Activated CD4-positive, alpha-beta T cell treated with anti-CD3 and anti-CD28 coated beads, Interleukin-2, amount 10 ng/mL, durations not matched to agents 24 days and 14 days (primary cell): ENCODE results near the gene KATNB1. TPM values are rescaled to one million over a fixed set of nuclear protein-coding genes. Genes with fewer than 3 reads are reported as not detected.

Source experiments
- DNase-seq: peaks from one replicate; pipeline ENCODE4 v3.0.0; 2022
- H3K27ac Mint-ChIP-seq: one replicate; pipeline ENCODE4 v1.8.0; 2022; ENCODE audit warnings: mild to moderate bottlenecking, mixed read lengths
- H3K27me3 Mint-ChIP-seq: one replicate; pipeline ENCODE4 v1.8.0; 2022; ENCODE audit warnings: mixed read lengths
- H3K36me3 Mint-ChIP-seq: one replicate; pipeline ENCODE4 v1.8.0; 2022; ENCODE audit warnings: low read depth, mild to moderate bottlenecking, mixed read lengths
- H3K4me1 Mint-ChIP-seq: one replicate; pipeline ENCODE4 v1.8.0; 2021; ENCODE audit warnings: mixed read lengths
- H3K4me3 Mint-ChIP-seq: one replicate; pipeline ENCODE4 v1.8.0; 2022; ENCODE audit warnings: mild to moderate bottlenecking, moderate library complexity, mixed read lengths
- H3K9me3 Mint-ChIP-seq: one replicate; pipeline ENCODE4 v1.8.0; 2021; ENCODE audit warnings: mixed read lengths
- intact Hi-C: fragments of 100-400 bp; cut with micrococcal nuclease; formaldehyde crosslinking; loops from one replicate; pipeline ENCODE4 v1.15.1; 2023
- total RNA-seq: library from RNA; stranded (reverse); gene quantifications from 2 replicates; pipeline ENCODE4 v1.2.3, GENCODE V29; 2022

The KATNB1 gene
- total RNA-seq, 1 donor from 2014 or later = 45.0 TPM

- Mint-ChIP-seq H3K27ac (no peak overlapping the region), H3K36me3 (no peaks in the 10 kb centered on the region), H3K9me3 (no peaks in the 10 kb centered on the region), H3K27me3 (peaks cover 8% of the 10 kb centered on the region), H3K4me1 (peaks cover 13% of the 10 kb centered on the region), H3K4me3 (no peak overlapping the region)
- DNase-seq = no peak
- intact Hi-C loops = no loop called here
Observed at GRCh38 chr16:57695680-57696069, 39.9 kb upstream of the KATNB1 start.

GRCh38 chr16:57696240-57696639, 39.3 kb upstream of the KATNB1 start:
- Mint-ChIP-seq H3K4me3 (no peak overlapping the region), H3K27me3 (peaks cover 8% of the 10 kb centered on the region), H3K27ac (no peak overlapping the region), H3K36me3 (no peaks in the 10 kb centered on the region), H3K9me3 (no peaks in the 10 kb centered on the region), H3K4me1 (peaks cover 8% of the 10 kb centered on the region)
- intact Hi-C loops = no loop called here
- DNase-seq = no peak

- H3K4me3 Mint-ChIP-seq = no peak overlapping the region
- H3K4me1 Mint-ChIP-seq = peaks cover 8% of the 10 kb centered on the region
- no peak for DNase-seq
- no peaks in the 10 kb centered on the region for H3K9me3 Mint-ChIP-seq
- no peaks in the 10 kb centered on the region for H3K36me3 Mint-ChIP-seq
- intact Hi-C loops = no loop called here
- H3K27me3 Mint-ChIP-seq = peaks cover 2% of the 10 kb centered on the region
- no peak overlapping the region for H3K27ac Mint-ChIP-seq
Observed at GRCh38 chr16:57697896-57698537, 37.6 kb upstream of the KATNB1 start.

DNA sequence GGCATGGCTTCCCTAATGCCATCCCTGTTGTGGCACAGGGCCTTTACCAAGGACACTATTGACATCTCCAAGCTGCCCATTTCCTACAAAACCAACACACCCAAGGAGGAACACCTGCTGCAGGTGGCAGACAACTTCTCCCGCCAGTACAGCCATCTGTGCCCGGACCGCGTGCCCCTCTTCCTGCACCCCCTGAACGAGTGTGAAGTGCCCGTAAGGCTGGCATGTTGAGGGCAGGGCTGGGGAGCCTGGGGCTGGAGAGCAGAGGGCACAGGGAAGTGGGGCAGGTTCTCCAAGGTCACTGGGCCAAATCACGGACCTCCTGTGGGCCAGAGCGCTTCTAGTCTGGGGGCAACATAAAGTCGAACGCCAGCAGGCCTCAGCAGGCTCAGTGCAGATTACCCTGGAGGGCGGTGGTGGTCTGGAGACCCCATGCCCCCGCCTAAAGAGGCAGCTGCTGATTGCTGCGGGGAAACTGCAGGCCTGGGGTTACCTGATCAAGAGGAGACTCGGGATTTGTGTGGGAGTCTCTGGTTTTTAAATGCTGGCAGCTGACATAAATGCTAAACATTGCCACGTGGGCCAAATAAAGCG, 36.7 kb upstream of the KATNB1 start:
- H3K36me3 Mint-ChIP-seq = no peaks in the 10 kb centered on the region
- intact Hi-C loops = no loop called here
- H3K9me3 Mint-ChIP-seq = no peaks in the 10 kb centered on the region
- H3K27me3 Mint-ChIP-seq = no peaks in the 10 kb centered on the region
- H3K27ac Mint-ChIP-seq = no peak overlapping the region
- peaks cover 8% of the 10 kb centered on the region for H3K4me1 Mint-ChIP-seq
- no peak for DNase-seq
- no peak overlapping the region for H3K4me3 Mint-ChIP-seq

GRCh38 chr16:57699481-57699880, 36.1 kb upstream of the KATNB1 start:
- no peak for DNase-seq
- no peaks in the 10 kb centered on the region for H3K36me3 Mint-ChIP-seq
- H3K27me3 Mint-ChIP-seq = peaks cover 4% of the 10 kb centered on the region
- intact Hi-C loops = no loop called here
- peaks cover 7% of the 10 kb centered on the region for H3K4me1 Mint-ChIP-seq
- no peaks in the 10 kb centered on the region for H3K9me3 Mint-ChIP-seq
- no peak overlapping the region for H3K27ac Mint-ChIP-seq
- H3K4me3 Mint-ChIP-seq = no peak overlapping the region

DNA sequence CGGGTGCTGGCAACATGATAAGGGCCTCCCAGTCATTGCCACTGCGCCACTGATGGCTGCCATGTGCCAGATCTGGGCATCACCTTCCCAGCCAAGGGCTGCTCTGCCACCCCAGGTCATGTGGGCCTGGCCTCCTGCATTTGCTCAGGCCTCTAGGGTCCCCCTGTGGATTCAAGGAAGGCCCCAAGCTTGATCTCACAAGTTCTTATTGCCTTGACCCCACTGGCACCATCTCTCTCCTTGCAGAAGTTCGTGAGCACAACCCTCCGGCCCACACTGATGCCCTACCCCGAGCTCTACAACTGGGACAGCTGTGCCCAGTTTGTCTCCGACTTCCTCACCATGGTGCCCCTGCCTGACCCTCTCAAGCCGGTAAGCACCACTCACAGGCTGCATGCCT, 35.7 kb upstream of the KATNB1 start:
- no peak overlapping the region for H3K4me3 Mint-ChIP-seq
- no peaks in the 10 kb centered on the region for H3K9me3 Mint-ChIP-seq
- H3K36me3 Mint-ChIP-seq = no peaks in the 10 kb centered on the region
- H3K4me1 Mint-ChIP-seq = peaks cover 3% of the 10 kb centered on the region
- intact Hi-C loops = no loop called here
- DNase-seq = no peak
- H3K27me3 Mint-ChIP-seq = peaks cover 4% of the 10 kb centered on the region
- H3K27ac Mint-ChIP-seq = no peak overlapping the region

- H3K27me3 Mint-ChIP-seq = peaks cover 6% of the 10 kb centered on the region
- intact Hi-C loops = no loop called here
- no peaks in the 10 kb centered on the region for H3K4me1 Mint-ChIP-seq
- H3K4me3 Mint-ChIP-seq = no peak overlapping the region
- no peak for DNase-seq
- H3K27ac Mint-ChIP-seq = no peak overlapping the region
- H3K36me3 Mint-ChIP-seq = no peaks in the 10 kb centered on the region
- peaks cover 4% of the 10 kb centered on the region for H3K9me3 Mint-ChIP-seq
Observed at GRCh38 chr16:57700781-57701551, 34.6 kb upstream of the KATNB1 start.

GRCh38 chr16:57701759-57702371, 33.7 kb upstream of the KATNB1 start:
- intact Hi-C loops = no loop called here
- H3K27ac Mint-ChIP-seq = no peak overlapping the region
- no peak overlapping the region for H3K4me3 Mint-ChIP-seq
- DNase-seq = no peak
- peaks cover 6% of the 10 kb centered on the region for H3K27me3 Mint-ChIP-seq
- no peaks in the 10 kb centered on the region for H3K4me1 Mint-ChIP-seq
- peaks cover 7% of the 10 kb centered on the region for H3K9me3 Mint-ChIP-seq
- H3K36me3 Mint-ChIP-seq = no peaks in the 10 kb centered on the region

GRCh38 chr16:57703416-57704010, 32.1 kb upstream of the KATNB1 start:
- no peak overlapping the region for H3K4me3 Mint-ChIP-seq

GRCh38 chr16:57704011-57704904, 31.3 kb upstream of the KATNB1 start:
- no peak overlapping the region for H3K27ac Mint-ChIP-seq
- no peak overlapping the region for H3K4me3 Mint-ChIP-seq
- no peak for DNase-seq
- peaks cover 3% of the 10 kb centered on the region for H3K4me1 Mint-ChIP-seq
- intact Hi-C loops = no loop called here
- peaks cover 9% of the 10 kb centered on the region for H3K9me3 Mint-ChIP-seq
- H3K27me3 Mint-ChIP-seq = peaks cover 6% of the 10 kb centered on the region
- no peaks in the 10 kb centered on the region for H3K36me3 Mint-ChIP-seq

More at GRCh38 chr16:57703416-57704010, 32.1 kb upstream of the KATNB1 start:
- Mint-ChIP-seq H3K4me1 (peaks cover 3% of the 10 kb centered on the region), H3K36me3 (no peaks in the 10 kb centered on the region), H3K27me3 (peaks cover 6% of the 10 kb centered on the region), H3K27ac (no peak overlapping the region), H3K9me3 (peaks cover 9% of the 10 kb centered on the region)
- intact Hi-C loops = no loop called here
- DNase-seq = no peak

GRCh38 chr16:57704905-57705852, 30.4 kb upstream of the KATNB1 start:
- DNase-seq = no peak
- intact Hi-C loops = no loop called here

GRCh38 chr16:57706717-57707116, 28.9 kb upstream of the KATNB1 start:
- Mint-ChIP-seq H3K36me3 (no peaks in the 10 kb centered on the region), H3K27me3 (peaks cover 19% of the 10 kb centered on the region), H3K4me3 (no peak overlapping the region), H3K27ac (no peak overlapping the region), H3K9me3 (peaks cover 9% of the 10 kb centered on the region), H3K4me1 (peaks cover 3% of the 10 kb centered on the region)
- DNase-seq = no peak
- intact Hi-C loops = no loop called here

More at GRCh38 chr16:57704905-57705852, 30.4 kb upstream of the KATNB1 start:
- no peaks in the 10 kb centered on the region for H3K36me3 Mint-ChIP-seq
- H3K27ac Mint-ChIP-seq = no peak overlapping the region
- no peak overlapping the region for H3K4me3 Mint-ChIP-seq
- peaks cover 8% of the 10 kb centered on the region for H3K27me3 Mint-ChIP-seq
- H3K9me3 Mint-ChIP-seq = peaks cover 9% of the 10 kb centered on the region
- H3K4me1 Mint-ChIP-seq = peaks cover 3% of the 10 kb centered on the region
